Measurements from ENCODE around the gene AKAP8.
"Not testable (repeated sequence)": the region's sequence is repeated elsewhere in the genome, so short reads cannot be mapped to it uniquely, and the experiment has no call there.

AKAP8 gene

DNA sequence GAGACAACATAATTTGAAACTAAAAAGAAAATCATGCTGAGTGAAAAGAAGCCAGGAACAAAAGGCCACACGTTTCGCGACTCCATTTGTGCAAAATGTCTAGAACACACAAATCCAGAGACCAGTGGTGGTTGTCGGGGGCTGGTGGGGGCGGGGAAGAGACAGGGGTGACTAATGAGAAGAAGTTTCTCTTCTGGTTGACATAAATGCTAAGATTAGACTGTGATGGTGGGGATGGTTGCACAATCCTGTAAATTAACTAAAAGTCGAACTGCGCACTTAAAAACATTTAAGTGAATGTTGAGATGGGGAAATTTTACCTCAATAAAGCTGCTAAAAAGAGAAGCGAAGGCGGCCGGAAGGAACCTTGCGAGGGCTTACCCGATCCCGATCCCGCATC lies 7.1 kb downstream of the AKAP8 start:
- no peak for DNase-seq

DNA sequence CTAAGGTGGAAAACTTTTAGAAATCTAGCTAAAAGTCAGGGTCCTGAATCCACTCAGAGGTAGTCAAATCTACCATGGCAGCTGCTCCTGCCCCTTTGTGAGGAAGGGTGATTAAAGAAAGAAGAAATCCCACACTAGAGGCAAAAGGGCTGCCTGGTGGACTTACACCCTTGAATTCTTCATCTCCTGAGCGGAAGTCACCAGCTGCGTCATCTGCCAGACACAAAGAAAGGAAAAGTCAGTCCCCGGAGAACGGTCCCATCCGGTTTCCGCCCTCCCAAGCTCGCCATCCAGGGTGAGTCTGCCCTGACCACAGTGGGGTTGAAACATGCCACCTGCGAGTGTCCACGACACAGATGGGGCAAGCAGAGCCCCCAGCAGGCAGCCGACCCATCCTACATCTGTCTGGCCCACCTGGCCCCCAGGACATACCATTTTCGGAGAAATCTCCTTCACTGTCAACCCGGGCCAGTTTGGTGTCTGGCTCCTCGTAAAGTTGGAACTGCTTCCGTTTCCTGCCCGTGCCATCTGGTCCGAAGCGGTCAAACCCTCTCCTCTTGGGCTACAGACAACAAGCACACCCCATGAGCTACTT lies 7.7 kb downstream of the AKAP8 start:
- DNase-seq: no peak

DNA sequence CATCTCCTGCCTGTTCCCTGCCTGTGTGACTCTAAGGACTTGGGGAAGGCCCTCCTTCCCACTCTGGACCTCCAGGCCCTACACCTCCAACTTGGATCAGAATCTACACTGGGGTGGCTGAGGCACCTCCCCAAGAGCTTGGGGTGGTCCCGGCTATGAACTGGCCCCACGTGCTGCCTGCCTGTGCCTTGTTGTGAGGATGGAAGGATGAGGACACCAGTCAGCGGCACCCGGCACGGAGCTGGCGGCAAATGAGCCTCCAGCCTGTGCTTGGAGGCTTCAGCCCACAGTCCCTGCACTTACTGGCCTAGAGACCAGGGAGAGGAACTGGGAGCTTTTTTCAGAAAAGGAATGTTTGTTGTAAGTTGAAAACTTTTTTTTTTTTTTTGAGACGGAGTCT lies 8.5 kb downstream of the AKAP8 start:
- no peak for DNase-seq

DNA sequence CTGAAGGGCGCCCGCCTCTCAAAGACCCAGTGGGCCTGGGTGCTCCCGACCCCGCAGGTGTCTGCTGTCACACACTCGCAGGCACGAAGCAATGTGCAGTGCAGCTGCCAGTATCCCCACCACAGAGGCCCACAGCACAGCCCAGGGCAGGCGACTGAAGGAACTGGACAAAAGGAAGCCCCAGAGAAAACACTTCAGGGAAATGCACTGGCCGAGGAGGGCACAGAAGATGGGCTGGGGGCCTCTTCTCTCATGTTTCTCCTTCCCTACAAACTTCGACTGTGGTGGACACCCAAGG lies 10.0 kb downstream of the AKAP8 start:
- DNase-seq: no peak

DNA sequence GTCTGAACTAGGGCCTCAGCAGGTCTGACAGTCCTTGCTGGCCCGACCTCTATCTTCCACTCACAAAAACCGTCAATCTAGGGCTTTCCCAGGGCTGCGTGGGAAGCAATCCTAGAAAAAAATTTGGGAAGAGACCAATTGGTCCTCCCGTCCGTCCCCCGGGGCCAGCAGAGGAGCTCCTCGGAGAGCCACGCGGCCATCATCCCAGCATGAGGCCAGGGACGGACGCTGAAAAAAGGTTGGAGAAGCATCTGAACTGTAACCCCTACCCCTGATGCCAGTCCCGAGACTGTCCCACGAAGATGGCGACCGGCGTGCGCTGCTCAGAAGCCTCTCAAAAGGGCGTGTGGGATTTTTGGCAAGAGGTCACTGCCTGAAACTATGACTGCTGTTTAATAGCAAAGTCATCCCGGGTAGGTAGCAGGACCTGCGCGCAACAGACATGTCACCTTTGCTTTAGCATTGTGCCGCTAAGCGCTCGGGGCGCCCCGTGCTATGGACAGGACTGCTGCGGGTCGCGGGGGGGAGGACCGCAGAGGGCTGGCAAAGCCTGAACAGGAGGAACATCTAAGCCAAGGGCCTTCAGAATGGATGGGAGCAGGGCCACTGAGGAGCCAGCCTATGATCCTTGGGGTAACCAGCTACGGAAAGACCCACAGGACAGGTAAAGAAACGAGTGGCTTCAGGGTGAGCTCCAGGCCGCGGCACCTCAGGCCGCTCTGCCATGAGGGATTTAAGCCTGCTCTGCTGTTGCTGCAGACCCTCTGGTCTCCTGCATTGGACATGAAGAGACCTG lies 10.6 kb downstream of the AKAP8 start:
- DNase-seq: no peak

DNA sequence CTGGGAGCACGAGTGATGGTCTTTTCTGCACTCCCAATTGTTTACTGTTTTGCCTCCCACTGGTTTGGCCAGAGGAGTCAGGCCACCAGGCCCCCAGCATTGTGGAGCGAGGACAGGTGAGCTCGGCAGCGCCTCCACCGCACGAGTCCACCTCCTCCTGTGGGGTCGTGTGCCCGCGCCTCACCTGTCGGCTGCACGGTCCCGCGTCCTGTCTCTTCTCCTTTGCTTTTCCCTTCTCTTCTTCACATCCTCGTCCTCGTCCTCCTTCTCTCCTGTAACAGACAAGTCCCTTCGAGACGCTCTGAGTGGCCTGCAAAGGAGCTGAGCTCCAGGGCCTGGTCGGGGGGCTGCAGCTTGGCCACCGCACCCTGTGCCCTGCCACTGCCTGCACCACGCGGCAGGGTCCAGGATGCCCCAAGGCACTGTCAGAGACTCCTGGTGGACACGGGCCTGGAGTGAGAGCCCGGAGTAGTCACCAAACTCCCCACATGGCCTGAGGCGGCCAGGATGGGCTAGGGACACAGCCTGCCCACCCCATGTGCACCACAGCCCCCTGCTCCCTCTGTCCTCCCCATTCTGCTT lies 11.4 kb downstream of the AKAP8 start:
- no peak for DNase-seq

DNA sequence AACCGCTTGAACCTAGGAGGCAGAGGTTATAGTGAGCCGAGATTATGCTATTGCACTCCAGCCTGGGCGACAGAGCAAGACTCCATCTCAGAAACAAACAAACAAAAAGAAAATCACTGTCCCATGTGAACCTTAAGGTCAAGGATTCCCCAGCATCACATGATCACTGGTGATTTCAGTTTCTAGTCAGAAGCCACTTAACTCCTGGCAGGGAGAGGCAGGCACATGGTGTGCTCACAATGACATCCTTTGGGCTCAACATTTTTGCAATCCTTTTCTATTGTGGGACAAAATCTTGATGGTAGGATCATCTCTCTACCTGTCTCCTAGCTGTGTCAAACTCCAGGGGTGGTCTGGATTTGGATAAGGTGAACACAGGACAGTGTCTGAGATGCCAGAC lies 12.1 kb downstream of the AKAP8 start:
- no peak for DNase-seq

DNA sequence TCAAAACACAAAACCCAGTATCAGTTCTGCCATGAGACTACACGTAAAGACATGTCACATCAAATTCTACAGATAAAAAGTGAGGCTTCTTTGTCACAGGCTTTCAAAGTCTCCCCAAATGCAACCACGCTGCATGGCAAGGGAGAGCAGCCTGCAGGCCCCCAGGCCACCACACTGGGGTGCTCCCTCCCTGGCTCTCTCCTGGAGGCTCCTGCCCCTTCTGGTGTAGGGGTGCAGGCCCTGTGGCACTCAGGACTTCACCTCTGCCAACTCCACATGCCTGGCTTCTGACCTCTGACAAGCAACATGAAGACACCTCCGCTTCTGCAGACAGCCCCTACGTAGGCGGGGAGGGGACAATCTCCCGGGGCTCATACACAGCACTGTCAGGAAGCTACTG lies 14.3 kb downstream of the AKAP8 start:
- peak; percentile 26 for DNase-seq

DNA sequence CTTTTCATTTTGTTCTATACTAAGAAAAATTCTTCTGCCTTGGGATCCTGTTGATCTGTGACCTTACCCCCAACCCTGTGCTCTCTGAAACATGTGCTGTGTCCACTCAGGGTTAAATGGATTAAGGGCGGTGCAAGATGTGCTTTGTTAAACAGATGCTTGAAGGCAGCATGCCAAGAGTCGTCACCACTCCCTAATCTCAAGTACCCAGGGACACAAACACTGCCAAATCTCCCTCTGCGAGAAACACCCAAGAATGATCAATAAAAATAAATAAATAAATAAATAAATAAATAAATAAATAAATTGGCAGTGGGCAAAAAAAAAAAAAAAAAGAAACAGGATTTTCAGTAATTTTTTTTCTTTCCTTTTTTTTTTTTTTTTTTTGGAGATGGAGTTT lies 15.8 kb downstream of the AKAP8 start:
- DNase-seq: peak; percentile 64

DNA sequence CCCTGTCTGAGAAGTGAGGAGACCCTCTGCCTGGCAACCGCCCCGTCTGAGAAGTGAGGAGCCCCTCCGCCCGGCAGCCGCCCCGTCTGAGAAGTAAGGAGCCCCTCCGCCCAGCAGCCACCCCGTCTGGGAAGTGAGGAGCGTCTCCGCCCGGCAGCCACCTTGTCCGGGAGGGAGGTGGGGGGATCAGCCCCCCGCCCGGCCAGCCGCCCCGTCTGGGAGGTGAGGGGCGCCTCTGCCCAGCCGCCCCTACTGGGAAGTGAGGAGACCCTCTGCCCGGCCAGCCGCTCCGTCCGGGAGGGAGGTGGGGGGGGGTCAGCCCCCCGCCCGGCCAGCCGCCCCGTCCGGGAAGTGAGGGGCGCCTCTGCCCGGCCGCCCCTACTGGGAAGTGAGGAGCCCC lies 16.5 kb downstream of the AKAP8 start:
- DNase-seq: not testable (repeated sequence)

DNA sequence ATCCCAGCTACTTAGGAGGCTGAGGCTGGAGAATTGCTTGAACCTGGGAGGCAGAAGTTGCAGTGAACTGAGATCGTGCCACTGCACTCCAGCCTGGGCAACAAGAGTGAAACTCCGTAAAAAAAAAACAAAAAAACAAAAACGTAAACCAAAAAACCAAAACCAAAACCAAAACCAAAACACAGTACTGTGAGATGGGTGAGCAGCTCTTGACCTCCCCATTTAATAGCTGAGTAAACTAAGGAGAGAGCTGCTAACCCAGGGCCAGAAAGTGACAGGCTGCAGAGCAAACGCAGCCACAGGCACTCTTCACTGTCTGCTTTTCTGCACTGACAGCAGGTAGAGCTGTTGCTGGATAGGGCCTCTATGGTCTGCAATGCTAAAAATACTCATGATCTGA lies 19.6 kb downstream of the AKAP8 start:
- not testable (repeated sequence) for DNase-seq

DNA sequence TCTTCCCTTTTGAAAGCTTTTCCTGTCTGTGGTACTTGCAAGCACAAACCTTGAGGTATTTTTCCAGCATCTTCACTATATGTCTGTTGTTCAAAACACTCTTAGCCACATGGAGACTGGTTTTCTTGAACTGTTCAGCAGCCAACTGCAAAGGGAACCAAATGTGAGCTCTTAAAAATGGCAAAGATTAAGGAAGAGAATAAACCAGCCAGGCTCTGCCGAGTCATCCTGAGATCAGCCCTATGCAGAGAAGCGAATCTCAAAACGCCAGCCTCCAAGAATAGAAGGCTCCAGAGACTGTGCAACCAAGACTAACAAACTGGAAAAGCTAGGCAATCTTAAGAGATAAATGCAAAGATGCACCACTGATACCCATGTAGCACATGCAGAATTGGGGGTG lies 20.7 kb downstream of the AKAP8 start:
- no peak for DNase-seq

DNA sequence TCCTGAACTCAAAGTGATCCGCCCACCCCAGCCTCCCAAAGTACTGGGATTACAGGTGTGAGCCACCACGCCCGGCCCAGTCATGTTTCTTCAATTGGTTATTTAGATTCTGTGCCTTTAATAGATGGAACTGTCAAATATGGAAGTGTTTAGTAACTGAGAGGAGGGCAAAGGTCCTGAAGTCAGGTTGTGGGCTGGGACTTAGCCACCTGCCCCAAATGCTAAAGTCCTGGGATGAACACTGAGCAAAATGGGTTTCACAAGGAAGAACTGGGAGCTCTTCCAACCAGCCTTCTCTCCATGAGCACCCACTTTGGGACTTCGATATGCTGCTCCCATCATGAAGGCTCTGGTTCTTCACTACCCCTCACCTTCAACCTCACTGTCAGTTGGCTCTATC lies 21.7 kb downstream of the AKAP8 start:
- no peak for DNase-seq

DNA sequence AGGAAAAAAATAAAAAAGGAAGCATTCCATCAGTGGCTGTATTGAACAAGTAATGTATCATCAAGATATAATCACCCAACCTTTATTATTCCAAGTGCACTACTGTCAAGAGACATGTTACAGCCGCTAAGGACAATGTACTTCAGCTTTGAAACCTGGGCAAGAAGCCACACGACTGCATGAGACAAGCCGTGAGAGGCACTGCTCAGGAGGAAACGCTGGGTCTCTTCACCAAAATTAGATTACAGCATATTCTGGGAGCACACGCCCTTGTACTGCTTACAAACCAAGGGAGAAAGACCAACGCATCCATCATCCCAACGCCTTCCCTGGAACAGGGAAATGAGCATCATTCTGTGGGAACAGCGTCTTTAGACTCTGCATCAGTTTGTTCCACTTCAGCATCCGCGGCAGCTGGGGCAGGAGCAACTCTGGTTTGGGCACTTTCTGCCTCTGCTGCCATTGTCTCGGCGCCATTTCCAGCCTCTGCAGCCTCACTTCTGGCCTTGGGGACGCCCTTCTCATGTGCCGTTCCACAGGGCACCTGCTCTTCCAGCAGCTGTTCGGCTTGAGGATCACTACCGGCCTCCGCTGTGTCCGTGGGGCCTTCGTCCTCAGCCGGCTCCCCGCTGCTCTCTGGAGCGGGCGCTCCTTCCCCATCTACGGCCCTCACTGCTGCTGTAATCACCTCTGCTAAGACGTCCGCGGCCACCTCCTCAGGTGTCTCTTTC lies 24.9 kb downstream of the AKAP8 start:
- no peak for DNase-seq

DNA sequence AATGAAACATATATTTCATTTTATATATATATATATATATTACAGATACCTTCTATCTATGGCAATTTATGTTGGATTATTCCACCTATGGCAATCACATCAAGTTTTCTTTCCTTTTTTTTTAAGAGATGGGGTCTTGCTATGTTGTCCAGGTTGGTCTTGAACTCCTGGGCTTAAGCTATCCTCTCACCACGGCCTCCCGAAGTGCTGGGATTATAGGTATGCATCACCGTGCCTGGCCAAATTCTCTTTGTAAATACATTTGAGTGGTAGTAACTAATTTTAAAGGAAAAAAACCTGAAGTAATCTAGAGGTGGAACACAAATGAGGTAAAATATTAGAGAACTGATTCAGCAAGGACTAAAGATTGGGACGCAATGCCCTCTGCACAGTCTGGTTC lies 25.7 kb downstream of the AKAP8 start:
- no peak for DNase-seq

DNA sequence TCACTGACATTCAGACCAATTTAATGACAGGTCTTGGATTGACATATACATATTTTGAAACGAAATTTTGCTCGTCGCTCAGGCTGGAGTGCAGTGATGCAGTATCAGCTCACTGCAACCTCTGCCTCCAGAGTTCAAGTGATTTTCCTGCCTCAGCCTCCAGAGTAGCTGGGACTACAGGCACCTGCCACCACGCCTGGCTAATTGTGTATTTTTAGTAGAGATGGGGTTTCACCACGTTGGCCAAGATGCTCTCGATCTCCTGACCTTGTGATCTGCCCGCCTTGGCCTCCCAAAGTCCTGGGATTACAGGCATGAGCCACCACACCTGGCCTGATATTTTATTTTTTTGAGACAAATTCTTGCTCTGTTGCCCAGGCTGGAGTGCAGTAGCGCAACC lies 27.1 kb downstream of the AKAP8 start:
- not testable (repeated sequence) for DNase-seq

DNA sequence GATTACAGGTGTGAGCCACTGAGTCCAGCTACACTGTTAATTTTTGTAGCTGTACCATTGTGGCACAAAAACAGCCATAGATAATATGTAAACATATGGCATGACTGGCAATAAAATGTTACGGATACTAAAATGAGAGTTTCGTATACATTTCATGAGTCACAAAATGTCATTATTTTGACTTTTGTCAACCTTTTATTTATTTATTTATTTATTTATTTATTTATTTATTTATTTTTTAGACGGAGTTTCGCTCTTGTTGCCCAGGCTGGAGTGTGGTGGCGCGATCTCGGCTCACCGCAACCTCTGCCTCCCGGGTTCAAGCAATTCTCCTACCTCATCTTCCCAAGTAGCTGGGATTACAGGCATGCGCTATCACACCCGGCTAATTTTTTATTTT lies 38.3 kb downstream of the AKAP8 start:
- not testable (repeated sequence) for DNase-seq

DNA sequence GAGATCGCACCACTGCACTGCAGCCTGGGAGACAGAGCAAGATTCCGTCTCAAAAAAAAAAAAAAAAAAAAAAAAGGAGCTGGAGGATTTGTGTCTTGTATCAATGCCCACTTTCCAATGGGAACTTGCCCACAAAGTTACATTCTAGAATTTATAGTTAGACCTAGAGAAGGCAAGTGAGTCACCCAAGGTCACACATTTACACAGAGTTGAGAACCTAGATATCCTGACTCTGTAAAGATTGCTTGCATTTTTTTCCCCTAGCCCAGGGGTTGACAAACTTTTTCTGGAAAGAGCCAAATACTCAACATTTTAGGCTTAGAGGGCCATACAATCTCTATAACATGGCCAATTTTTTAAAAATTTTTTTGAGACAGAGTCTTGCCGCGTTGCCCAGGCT lies 39.5 kb downstream of the AKAP8 start:
- no peak for DNase-seq

DNA sequence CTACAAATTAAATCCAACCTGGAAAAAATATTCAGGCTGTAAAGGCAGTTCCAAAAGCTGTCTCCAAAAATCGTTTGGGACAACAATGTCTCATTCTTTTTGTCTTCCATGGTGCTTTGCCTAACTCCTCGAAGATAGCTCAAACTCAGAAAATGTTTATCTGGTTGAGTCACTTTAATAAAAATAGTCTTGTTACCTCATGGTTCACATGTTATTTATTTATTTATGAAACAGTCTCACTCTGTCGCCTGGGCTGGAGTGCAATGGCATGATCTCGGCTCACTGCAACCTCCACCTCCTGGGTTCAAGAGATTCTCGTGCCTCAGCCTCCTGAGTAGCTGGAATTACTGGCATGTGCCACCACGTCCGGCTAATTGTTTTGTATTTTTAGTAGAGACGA lies 42.4 kb downstream of the AKAP8 start:
- DNase-seq: no peak

DNA sequence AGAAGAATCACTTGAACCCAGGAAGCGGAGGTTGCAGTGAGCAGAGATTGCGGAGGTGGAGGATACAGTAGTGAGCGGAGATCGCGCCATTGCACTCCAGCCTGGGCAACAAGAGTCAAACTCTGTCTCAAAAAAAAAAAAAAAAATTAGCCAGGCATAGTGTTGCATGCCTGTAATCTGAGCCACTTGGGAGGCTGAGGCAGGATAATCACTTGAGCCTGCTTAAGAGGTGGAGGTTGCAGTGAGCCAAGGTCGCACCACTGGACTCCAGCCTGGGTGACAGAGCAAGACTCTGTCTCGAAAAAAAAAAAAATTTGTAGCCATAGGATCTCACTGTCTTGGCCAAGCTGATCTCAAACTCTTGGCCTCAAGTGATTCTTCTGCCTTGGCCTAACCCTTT lies 43.6 kb downstream of the AKAP8 start:
- DNase-seq: not testable (repeated sequence)

DNA sequence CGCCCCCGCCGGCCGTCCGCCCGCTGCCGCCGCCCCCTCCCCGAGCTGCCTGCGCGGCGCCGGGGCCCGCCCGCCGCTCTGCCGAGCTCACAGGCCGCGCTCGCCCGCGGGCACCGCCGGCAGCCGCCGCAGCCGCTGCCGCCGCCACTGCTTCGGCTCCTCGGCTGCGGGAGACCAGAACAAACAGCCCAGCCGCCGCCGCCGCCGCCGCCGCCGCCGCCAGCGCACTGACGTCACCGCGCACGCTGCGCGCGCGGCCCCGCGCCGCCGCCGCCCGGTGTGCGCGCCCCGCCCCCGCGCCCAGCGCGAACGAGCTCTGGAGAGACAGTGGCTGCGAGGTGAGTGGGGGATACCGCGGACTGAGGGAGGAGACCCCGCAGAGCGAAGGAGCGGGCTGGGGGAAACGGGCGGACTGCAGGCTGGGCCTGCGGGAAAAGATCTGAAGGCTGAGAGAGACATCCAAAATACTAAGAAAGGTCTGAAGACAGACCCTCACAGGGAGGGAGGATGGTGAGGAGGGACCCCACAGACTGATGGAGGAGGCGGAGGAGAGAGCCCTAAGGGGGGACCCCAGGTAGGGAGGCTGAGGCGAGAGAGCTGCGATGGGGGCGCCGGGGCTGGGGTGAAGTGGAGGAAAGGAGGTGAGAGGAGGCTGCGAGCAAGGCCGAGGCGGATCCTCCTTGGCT lies 47.1 kb downstream of the AKAP8 start, which contains the start of gene BRD4:
BRD4 (minus strand) TSS at position 229 of the 686 bp plus-strand sequence. CDS start 59,440 bp downstream, outside the sequence.
- peak; percentile 80 for DNase-seq

DNA sequence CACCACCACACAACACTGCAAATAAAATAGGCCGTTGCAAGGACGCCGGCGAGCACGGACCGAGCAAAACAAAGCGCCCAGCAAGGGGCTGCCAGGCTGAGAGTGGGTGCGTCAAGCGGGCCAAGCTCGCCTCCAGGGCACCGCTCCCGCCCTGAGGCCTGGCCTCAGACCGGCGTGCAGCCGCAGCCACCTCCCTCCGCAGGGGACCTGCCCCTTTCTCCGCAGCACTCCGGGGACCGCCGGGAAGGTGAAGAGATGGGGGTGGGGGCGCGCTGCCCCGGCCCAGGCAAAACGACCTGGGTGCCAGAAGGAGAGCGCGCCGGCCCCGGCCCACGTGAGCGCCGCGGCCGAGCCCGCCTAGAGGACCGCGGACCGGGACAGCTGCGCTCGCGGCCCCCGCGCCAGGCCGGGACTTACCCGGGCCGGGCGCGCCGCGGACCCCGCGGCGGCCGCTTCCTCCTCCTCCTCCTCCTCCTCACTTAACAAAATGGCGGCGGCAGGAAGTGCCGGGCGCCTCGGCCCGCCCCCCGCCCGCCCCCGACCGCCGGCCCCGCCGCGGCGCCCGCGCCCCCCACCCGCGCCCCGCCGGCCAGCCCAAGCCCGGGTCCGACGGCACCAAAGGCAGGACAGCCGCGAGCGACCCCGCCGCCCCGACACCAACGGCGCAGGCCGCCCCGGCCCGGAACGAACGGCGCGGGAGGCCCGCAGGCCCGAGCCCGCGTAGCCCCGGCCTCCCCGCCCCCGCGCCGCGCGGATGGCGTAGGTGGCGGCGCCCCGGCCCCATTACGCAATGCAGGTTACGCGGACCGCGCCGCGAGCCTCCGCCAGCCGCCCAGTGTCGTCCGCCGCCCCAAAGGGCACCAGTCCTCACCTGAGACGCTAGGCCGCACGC lies 47.9 kb downstream of the AKAP8 start:
- DNase-seq: peak; percentile 78
